Activated naive CD4-positive, alpha-beta T cell treated with Interleukin-2 at 50 U/mL for 16 hours (primary cell): Measurements from ENCODE around the gene SART3.

Experiments used
- DNase-seq: peaks from one replicate; pipeline ENCODE4 v3.0.0-alpha.2; 2020

The SART3 gene

DNA sequence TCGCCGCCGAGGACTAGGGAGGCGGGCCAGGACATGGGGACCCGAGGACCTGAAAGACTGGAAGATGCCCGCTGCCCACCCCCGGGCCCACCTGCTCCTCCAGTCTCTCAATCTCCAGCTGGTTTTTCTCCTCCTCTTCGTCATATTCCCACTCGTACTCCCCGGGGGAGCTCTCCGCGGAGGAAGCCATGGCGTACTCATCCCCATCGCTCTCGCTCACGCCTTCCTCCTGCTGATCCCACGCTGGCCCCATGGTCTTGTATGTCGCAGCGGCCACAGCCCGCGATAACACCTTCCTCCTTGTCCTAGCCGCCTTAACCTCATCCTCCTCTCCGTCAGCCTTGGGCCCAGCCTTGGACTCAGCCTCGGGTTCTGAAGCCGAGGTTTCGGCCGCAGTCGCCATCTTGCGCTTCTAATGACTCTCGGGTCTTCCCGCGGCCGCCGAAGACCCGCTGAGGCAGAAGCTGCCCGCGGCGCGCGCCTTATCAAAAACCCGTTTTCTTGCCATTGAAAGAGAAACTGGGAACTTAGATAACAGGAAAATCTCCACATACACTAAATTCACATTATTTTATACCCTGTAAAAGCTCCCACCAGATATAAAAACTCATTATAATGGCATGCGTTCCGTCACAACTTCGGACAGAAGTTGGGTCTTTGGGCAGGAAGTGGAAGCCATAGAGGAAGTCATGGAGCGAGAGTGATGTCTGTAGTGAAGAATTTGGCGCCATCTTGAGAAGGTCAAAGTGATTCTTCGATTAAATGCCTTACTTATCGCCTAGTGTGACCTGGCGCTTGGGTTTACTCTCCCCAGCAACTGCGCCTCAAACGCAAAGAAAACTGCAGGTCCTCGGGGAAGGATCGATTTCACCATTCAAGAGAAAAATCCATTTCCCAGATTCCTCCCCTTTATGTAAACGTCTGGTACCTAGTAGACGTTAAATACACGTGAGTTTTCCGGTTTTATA is at the start of gene SART3:
SART3 (minus strand) TSS at position 422 of the 968 bp plus-strand sequence; CDS start at position 403, 19 bp downstream.
- peak; percentile 85 for DNase-seq

DNA sequence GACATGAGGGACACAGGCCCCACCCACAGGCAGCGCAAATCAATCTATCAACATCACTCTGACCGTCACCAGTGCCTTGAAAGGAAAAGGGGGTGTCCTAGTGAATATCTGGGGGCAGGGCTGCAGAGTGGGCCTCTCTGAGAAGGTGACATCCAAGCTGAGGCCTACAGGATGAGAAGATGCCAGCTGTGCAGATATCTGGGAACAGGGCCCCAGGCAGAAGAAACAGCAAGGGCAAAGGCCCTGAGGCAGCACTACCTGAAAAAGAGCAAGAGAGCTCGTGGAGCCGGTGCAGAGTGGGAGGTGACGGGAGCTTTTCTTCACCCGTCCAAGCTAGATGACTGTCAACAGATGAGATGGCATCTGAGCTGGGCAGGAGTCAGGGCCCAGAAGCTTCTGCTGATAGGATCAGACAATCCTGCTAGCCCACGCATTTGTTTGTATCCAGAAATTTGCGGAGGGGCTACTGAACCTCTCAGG is 49.4 kb upstream of the SART3 start:
- no peak for DNase-seq

DNA sequence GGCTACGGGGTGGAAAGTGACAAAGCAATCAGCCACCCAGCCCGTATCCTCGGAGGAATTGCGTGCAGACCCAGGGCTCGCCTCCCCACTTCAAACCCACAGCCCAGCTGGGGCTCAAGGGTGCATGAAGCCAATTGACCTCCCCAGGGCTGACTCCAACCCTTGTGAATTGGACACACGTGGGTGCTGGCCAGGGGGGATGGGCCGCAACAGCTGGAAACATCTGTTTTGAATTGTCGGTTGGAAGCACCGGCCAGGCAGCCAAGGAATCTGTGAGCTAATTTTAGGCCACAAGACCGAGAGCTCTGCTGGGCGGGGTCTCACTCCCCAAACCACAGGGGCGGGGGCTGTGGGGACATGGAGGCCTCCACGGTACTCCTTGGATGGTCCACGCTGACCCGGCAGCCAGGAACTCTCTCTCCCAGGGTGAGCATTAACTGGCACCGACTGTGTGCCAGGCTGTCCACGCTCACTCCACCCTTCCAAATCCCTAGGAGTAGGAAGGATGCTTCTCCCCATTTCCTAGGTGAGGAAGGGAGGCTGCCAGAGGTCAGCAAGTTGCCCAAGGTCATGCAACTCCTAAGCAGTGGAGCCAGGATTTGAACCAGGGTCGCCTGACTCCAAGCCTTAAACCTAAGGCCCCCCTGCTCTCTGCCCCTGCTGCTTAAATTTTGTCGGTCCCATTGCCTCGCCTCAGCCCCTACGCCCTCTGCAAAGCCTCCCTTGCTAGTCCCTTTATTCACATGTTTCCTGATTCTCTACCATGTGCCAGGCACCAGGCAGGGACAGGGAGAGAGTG is 48.8 kb upstream of the SART3 start:
- DNase-seq = no peak

DNA sequence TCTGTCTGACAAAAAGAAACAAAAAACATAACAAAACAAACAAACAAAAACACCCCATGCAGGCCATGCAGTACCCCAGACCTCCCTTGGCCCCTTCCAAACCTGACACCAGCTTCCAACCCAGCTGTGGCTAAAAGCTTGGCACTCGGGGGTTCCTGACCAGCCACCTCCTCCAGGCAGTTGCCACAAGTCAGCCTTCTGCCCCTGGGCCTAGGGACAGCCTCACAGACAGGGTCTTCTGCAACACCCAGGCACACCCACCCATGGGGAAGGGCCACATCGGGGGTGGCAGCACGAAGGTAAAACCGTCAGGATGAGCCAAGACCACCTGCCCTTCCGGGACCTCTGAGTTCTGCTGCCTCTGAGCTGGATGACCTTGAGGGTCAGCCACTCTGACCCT is 47.6 kb upstream of the SART3 start:
- DNase-seq = no peak

DNA sequence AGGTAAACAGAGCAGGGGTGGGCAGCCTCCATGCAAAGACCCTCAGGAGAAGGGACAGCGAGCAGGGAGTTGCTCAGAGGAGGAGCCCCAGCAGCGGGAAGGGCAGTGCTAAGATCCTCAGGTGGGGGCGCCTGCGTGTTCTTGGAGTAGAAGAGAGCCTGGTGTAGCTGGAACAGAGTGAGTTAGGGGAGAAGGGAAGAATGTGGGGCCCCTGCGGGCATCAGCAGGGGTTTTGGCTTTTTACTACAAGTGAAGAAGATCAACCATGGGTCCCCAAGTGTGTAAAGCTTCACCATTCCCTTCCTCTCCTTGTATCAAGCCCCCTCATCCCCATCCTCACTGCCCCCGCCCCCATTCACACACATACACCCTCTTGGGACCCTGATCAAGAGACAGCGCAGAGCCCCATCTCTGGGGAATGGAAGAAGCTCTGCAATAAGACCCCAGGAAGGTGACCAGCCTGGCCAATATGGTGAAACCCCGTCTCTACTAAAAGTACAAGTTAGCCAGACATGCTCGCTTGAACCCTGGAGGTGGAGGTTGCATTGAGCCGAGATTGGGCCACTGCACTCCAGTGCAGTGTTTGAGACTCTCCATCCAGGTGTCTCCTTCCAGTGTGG is 47.1 kb upstream of the SART3 start:
- DNase-seq = no peak

GRCh38 chr12:108606492-108606891 is 45.5 kb upstream of the SART3 start:
- no peak for DNase-seq

DNA sequence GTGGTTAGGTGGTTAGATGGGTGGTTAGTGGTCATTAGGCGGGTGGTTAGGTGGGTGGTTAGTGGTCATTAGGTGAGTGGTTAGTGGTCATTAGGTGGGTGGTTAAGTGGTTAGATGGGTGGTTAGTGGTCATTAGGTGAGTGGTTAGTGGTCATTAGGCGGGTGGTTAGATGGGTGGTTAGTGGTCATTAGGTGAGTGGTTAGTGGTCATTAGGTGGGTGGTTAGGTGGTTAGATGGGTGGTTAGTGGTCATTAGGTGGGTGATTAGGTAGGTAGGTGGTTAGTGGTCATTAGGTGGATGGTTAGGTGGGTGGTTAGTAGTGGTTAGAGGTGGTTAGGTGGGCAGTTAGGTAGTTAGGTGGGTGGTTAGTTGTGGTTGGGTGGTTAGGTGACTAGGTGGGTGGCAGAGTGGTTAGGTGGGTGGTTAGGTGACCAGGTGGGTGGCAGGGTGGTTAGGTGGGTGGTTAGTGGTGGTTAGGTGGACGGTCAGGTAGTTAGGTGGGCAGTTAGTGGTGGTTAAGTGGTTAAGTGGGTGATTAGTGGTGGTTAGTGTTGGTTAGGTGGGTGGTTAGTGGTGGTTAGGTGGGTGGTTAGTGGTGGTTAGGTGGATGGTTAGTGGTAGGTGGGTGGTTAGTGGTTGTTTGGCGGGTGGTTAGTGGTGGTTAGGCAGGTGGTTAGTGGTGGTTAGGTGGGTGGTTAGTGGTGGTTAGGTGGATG is 44.9 kb upstream of the SART3 start:
- DNase-seq = no peak

- no peak for DNase-seq
These were observed 44.2 kb upstream of the SART3 start for GRCh38 chr12:108605000-108605689.

GRCh38 chr12:108604208-108604941 is 43.4 kb upstream of the SART3 start:
- no peak for DNase-seq

DNA sequence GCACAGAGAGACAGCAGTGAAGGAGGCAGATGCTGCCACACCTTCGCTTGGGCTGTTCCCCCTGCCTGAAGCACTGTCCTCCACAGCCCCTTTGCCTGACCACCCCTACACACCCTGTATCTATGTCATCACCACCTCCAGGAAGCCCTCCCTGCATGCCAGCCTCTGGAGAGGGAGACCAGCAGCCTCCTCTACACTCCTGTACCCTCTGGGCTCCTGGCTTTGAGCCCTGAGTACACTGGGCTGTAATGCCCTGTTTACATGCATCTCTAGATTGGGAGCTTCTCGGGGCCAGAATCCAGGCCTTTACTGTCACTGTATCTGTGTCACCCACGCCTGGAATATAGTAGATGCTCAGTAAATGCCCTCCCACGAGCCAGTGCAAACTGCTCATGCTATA is 42.8 kb upstream of the SART3 start:
- DNase-seq = no peak

GRCh38 chr12:108602976-108603704 is 42.2 kb upstream of the SART3 start:
- DNase-seq = no peak

- DNase-seq = no peak
These were observed 41.3 kb upstream of the SART3 start for GRCh38 chr12:108602209-108602705.

GRCh38 chr12:108600702-108601007 is 39.7 kb upstream of the SART3 start:
- no peak for DNase-seq

- no peak for DNase-seq
These were observed 39.2 kb upstream of the SART3 start for GRCh38 chr12:108599948-108600701.

- no peak for DNase-seq
These were observed 38.6 kb upstream of the SART3 start for GRCh38 chr12:108599541-108599940.

DNA sequence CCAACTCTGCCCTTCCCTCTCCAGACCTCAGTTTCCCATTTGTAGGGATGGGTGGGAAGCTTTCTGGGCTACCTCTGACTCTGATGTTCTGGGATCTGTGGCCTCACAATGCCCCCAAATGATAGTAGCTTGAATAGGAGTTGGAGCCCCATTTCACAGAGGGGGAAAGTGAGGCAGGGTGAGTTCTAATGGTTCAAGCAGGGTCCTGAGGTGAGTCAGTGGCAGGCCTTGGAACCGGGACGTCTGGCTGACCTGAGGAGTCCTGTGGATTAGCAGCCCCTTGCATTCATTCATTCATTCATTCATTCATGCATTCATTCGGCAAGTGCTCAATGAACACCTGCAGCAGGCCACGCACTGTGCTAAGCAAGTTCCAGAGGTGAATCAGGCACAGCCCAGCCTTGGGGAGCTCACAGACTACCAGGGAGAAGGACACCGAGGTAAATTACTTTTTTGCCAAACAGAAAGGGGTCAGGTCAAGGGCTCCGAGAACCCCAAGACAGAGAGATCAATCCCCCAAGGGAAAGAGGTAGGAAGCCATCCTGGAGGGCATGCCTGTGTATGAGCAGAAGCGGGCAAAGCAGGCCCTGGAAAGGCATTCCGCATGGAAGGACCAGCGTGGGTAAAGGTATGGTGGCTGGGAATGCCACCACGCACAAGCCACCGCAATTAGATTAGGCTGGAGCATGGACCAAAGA is 37.7 kb upstream of the SART3 start:
- DNase-seq = no peak

- DNase-seq = no peak
These were observed 36.8 kb upstream of the SART3 start, which contains the start of gene TMEM119 for GRCh38 chr12:108597559-108598471. Gene TMEM119, minus strand, starts transcription at chr12:108598084. Its CDS starts 5,701 bp downstream, at chr12:108592383.
